OCI-LY3 (cell line): ENCODE results near the gene SRRM4.

Experiments used
- H2AFZ ChIP-seq: fragments of 200-600, 300-600 bp; shearing (Covaris generic); 2 replicates; pipeline ENCODE4 v1.6.0; 2014; ENCODE audit warnings: antibody characterized with exemption, low read depth, low read length
- H3K27ac ChIP-seq: fragments of 200-600, 300-600 bp; sonication (generic); 2 replicates; pipeline ENCODE4 v1.5.1; 2014; ENCODE audit warnings: mild to moderate bottlenecking, low read length, moderate library complexity, mixed read lengths
- H3K27me3 ChIP-seq: fragments of 200-600, 300-600 bp; sonication (generic); 2 replicates; pipeline ENCODE4 v1.6.1; 2014; ENCODE audit warnings: low read depth, low read length, mixed read lengths
- H3K36me3 ChIP-seq: fragments of 200-600, 300-600 bp; sonication (generic); replicated peaks from 2 replicates; pipeline ENCODE3; 2014; ENCODE audit warnings: low read depth, low read length, mixed read lengths
- H3K4me1 ChIP-seq: fragments of 300-600, 200-600 bp; sonication (generic); 2 replicates; pipeline ENCODE4 v1.6.1; 2014; ENCODE audit warnings: low read length, mixed read lengths
- H3K4me2 ChIP-seq: fragments of 200-600, 300-600 bp; sonication (generic); 2 replicates; pipeline ENCODE4 v1.6.1; 2014; ENCODE audit warnings: low read length, mixed read lengths
- H3K4me3 ChIP-seq: fragments of 300-600, 200-600 bp; sonication (generic); 2 replicates; pipeline ENCODE4 v1.5.1; 2014; ENCODE audit warnings: antibody characterized with exemption, mild to moderate bottlenecking, low read length, moderate library complexity
- H3K79me2 ChIP-seq: fragments of 300-600, 200-600 bp; shearing (Covaris generic); 2 replicates; pipeline ENCODE4 v1.6.1; 2014; ENCODE audit warnings: mild to moderate bottlenecking, low read length, mixed read lengths
- H3K9ac ChIP-seq: fragments of 300-600, 200-600 bp; shearing (Covaris generic); 2 replicates; pipeline ENCODE4 v1.6.0; 2014; ENCODE audit warnings: mild to moderate bottlenecking, low read length, moderate library complexity
- H3K9me3 ChIP-seq: fragments of 200-600, 300-600 bp; shearing (Covaris generic); 2 replicates; pipeline ENCODE4 v1.6.1; 2014; ENCODE audit warnings: low read length, mixed read lengths; ENCODE audit not compliant: insufficient read depth
- H4K20me1 ChIP-seq: fragments of 200-600, 300-600 bp; sonication (generic); 2 replicates; pipeline ENCODE4 v1.6.1; 2016; ENCODE audit warnings: low read length, mixed read lengths; ENCODE audit not compliant: insufficient read depth
- CTCF ChIP-seq: fragments of 200-600, 300-600 bp; sonication (generic); IDR thresholded peaks from 2 replicates; pipeline ENCODE4 v1.5.1; 2014; ENCODE audit warnings: antibody characterized with exemption, low read length, low read depth
- EZH2phosphoT487 ChIP-seq: fragments of 200-600 bp; shearing (Covaris generic); IDR thresholded peaks from 2 replicates; pipeline ENCODE4 v1.6.1; 2018; ENCODE audit warnings: antibody characterized with exemption, mixed run types, low read depth

Gene SRRM4

GRCh38 chr12:119208626-119209061, 227.3 kb downstream of the SRRM4 start:
- TF ChIP-seq CTCF = no peak
- TF ChIP-seq EZH2phosphoT487 = no peak
- no peaks in the 10 kb centered on the region for H3K79me2 ChIP-seq
- no peak overlapping the region for H3K4me2 ChIP-seq

GRCh38 chr12:119211884-119212283, 230.5 kb downstream of the SRRM4 start:
- Histone ChIP-seq H3K9ac (no peak overlapping the region), H3K4me1 (no peaks in the 10 kb centered on the region), H4K20me1 (no peaks in the 10 kb centered on the region), H3K9me3 (no peaks in the 10 kb centered on the region), H3K27ac (no peak overlapping the region), H3K79me2 (no peaks in the 10 kb centered on the region), H3K36me3 (no peaks in the 10 kb centered on the region), H3K4me3 (no peak overlapping the region), H2AFZ (no peak overlapping the region), H3K27me3 (no peaks in the 10 kb centered on the region), H3K4me2 (no peak overlapping the region)
- no peak for TF ChIP-seq EZH2phosphoT487
- no peak for TF ChIP-seq CTCF

More at GRCh38 chr12:119208626-119209061, 227.3 kb downstream of the SRRM4 start:
- H3K27ac ChIP-seq = no peak overlapping the region
- no peaks in the 10 kb centered on the region for H3K4me1 ChIP-seq
- no peak overlapping the region for H2AFZ ChIP-seq
- no peaks in the 10 kb centered on the region for H3K9me3 ChIP-seq
- H3K4me3 ChIP-seq = no peak overlapping the region
- no peak overlapping the region for H3K9ac ChIP-seq
- no peaks in the 10 kb centered on the region for H4K20me1 ChIP-seq
- no peaks in the 10 kb centered on the region for H3K27me3 ChIP-seq
- no peaks in the 10 kb centered on the region for H3K36me3 ChIP-seq
